Upper lobe of right lung (tissue), 1 donor: ENCODE results near the gene SPEN. TPM values are rescaled to one million over a fixed set of nuclear protein-coding genes. Genes with fewer than 3 reads are reported as not detected.

Experiments
- ATAC-seq: fragments of 200-7000 bp; cut with Tn5 transposase; one replicate; pipeline ENCODE4 v1.9.1; 2020; ENCODE audit warnings: mild to moderate bottlenecking, moderate library complexity
- DNase-seq: peaks from one replicate; pipeline ENCODE4 v3.0.0-alpha.2; 2020
- H3K27ac ChIP-seq: fragments of 200-600 bp; one replicate; pipeline ENCODE4 v1.8.0; 2022
- H3K27me3 ChIP-seq: fragments of 200-600 bp; one replicate; pipeline ENCODE4 v1.8.0; 2022; ENCODE audit warnings: mild to moderate bottlenecking
- H3K36me3 ChIP-seq: fragments of 200-600 bp; one replicate; pipeline ENCODE4 v1.8.0; 2022
- H3K4me1 ChIP-seq: fragments of 200-600 bp; one replicate; pipeline ENCODE4 v1.8.0; 2022
- H3K4me3 ChIP-seq: fragments of 200-600 bp; one replicate; pipeline ENCODE4 v1.8.0; 2022; ENCODE audit warnings: mild to moderate bottlenecking
- H3K9me3 ChIP-seq: fragments of 200-600 bp; one replicate; pipeline ENCODE4 v1.8.0; 2022
- intact Hi-C: fragments of 100-400 bp; cut with DNase I; formaldehyde crosslinking; loops from one replicate; pipeline ENCODE4 v1.11.0; 2022
- total RNA-seq: library from RNA; stranded (reverse); fragmentation: NEBNext Ultra II Directional; extraction: Animal tissue kit (Norgen Biotek cat#: 25700); gene quantifications from one replicate; pipeline ENCODE4 v1.2.1, GENCODE V29; 2021
- TF ChIP-seq, protein P1 (sequence below): fragments of 200-600 bp; IDR thresholded peaks from one replicate; pipeline ENCODE4 v1.8.0; 2022; ENCODE audit warnings: antibody characterized with exemption
- donor health status: DM: no; HTN: yes; CAD: no; lungs with severe emphysema.

The SPEN gene
- total RNA-seq, 1 donor from 2014 or later = 53.1 TPM

GRCh38 chr1:15874471-15874870, 27.0 kb downstream of the SPEN start:
- intact Hi-C loops = no loop called here
- Histone ChIP-seq H3K36me3 (peaks cover 38% of the 10 kb centered on the region), H3K9me3 (no peaks in the 10 kb centered on the region), H3K4me1 (peaks cover 6% of the 10 kb centered on the region), H3K27ac (no peak overlapping the region), H3K4me3 (no peak overlapping the region), H3K27me3 (no peaks in the 10 kb centered on the region)
- ATAC-seq (no peak), DNase-seq (no peak)
- TF ChIP-seq, protein P1, sequence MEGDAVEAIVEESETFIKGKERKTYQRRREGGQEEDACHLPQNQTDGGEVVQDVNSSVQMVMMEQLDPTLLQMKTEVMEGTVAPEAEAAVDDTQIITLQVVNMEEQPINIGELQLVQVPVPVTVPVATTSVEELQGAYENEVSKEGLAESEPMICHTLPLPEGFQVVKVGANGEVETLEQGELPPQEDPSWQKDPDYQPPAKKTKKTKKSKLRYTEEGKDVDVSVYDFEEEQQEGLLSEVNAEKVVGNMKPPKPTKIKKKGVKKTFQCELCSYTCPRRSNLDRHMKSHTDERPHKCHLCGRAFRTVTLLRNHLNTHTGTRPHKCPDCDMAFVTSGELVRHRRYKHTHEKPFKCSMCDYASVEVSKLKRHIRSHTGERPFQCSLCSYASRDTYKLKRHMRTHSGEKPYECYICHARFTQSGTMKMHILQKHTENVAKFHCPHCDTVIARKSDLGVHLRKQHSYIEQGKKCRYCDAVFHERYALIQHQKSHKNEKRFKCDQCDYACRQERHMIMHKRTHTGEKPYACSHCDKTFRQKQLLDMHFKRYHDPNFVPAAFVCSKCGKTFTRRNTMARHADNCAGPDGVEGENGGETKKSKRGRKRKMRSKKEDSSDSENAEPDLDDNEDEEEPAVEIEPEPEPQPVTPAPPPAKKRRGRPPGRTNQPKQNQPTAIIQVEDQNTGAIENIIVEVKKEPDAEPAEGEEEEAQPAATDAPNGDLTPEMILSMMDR = no peak

- TF ChIP-seq, protein P1 = no peak
- Histone ChIP-seq H3K4me1 (no peaks in the 10 kb centered on the region), H3K27me3 (no peaks in the 10 kb centered on the region), H3K4me3 (no peak overlapping the region), H3K36me3 (peaks cover 38% of the 10 kb centered on the region), H3K9me3 (no peaks in the 10 kb centered on the region), H3K27ac (no peak overlapping the region)
- no peak for DNase-seq
- ATAC-seq = no peak
- intact Hi-C loops = no loop called here
Observed at GRCh38 chr1:15876357-15877055, 29.0 kb downstream of the SPEN start.

DNA sequence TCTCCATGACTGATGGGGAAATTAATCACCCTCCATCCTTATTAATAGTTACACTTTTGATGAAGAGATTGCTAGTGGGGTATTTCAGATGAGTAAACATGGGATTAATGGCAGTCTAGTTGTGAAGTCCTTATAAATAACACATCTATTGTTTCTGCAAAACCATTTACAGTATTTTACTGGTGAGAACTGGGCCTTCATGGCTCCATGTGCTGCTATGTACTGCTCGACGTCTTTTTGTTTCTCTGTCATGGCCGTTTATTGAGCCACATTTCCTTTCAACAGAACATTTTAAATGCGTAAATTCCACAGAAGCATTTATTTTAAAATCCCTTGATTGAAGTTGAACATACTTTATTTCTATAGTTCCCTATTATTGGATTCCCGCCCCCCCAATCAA, 34.5 kb downstream of the SPEN start:
- TF ChIP-seq, protein P1 = no peak
- no peak overlapping the region for H3K4me3 ChIP-seq
- peaks cover 30% of the 10 kb centered on the region for H3K4me1 ChIP-seq
- intact Hi-C loops = no loop called here
- no peaks in the 10 kb centered on the region for H3K27me3 ChIP-seq
- no peaks in the 10 kb centered on the region for H3K9me3 ChIP-seq
- peaks cover 8% of the 10 kb centered on the region for H3K36me3 ChIP-seq
- DNase-seq (no peak), ATAC-seq (no peak)
- no peak overlapping the region for H3K27ac ChIP-seq

GRCh38 chr1:15882665-15883064, 35.2 kb downstream of the SPEN start:
- TF ChIP-seq, protein P1 = no peak
- ATAC-seq = no peak
- no peak for DNase-seq
- H3K4me3 ChIP-seq = no peak overlapping the region
- H3K27ac ChIP-seq = no peak overlapping the region
- H3K9me3 ChIP-seq = no peaks in the 10 kb centered on the region
- intact Hi-C loops = no loop called here
- H3K36me3 ChIP-seq = peaks cover 2% of the 10 kb centered on the region
- H3K27me3 ChIP-seq = no peaks in the 10 kb centered on the region
- H3K4me1 ChIP-seq = peaks cover 38% of the 10 kb centered on the region

DNA sequence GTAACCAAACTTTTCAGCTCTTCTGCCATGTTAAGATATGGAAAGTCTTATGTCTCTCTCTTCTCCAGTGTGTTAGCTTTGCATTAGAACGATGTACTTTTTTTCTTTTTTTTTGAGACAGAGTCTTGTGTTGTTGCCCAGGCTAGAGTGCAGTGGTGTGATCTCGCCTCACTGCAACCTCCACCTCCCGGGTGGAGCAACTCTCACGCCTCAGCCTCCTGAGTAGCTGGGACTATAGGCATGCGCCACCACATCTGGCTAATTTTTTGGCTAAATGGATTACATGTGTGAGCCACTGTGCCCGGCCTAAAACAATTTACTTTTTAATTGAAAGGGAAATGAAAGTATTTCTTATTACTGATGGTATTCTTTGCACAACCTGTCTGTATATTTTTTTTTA, 35.8 kb downstream of the SPEN start:
- DNase-seq = no peak
- no peaks in the 10 kb centered on the region for H3K27me3 ChIP-seq
- H3K36me3 ChIP-seq = no peaks in the 10 kb centered on the region
- intact Hi-C loops = no loop called here
- no peak overlapping the region for H3K27ac ChIP-seq
- H3K4me1 ChIP-seq = peaks cover 44% of the 10 kb centered on the region
- TF ChIP-seq, protein P1 = no peak
- no peak for ATAC-seq
- no peaks in the 10 kb centered on the region for H3K9me3 ChIP-seq
- no peak overlapping the region for H3K4me3 ChIP-seq

DNA sequence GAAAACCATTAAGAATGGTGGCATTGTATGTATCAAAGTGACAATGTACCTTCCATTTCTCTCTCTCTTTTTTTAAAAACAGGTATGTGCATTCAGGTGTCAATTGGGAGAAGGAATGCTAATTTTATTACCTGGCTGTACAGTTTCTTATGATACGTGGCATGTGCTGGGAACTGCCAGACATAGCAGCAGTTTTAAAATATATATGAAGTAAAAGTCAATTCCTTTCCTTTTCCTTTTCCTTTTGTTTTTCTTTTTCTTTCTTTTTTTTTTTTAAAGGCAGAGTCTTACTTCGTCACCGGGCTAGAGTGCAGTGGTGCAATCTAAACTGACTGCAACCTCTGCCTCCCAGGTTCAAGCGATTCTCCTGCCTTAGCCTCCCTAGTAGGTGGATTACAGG, 37.0 kb downstream of the SPEN start:
- Histone ChIP-seq H3K9me3 (no peaks in the 10 kb centered on the region), H3K36me3 (no peaks in the 10 kb centered on the region), H3K4me3 (no peak overlapping the region), H3K27ac (no peak overlapping the region), H3K4me1 (peaks cover 46% of the 10 kb centered on the region), H3K27me3 (no peaks in the 10 kb centered on the region)
- DNase-seq = no peak
- TF ChIP-seq, protein P1 = no peak
- intact Hi-C loops = no loop called here
- no peak for ATAC-seq
